HEK293 (cell line): ENCODE data around the gene MAN2B2.

Source experiments
- IKZF3 ChIP-seq: fragments of 450-650 bp; IDR thresholded peaks from 2 replicates; pipeline ENCODE4 v1.5.0; 2018; ENCODE audit warnings: missing biosample characterization, mild to moderate bottlenecking, missing genetic modification characterization, moderate library complexity
- MYNN ChIP-seq: fragments of 450-650 bp; formaldehyde crosslinking; IDR thresholded peaks from 2 replicates; pipeline ENCODE4 v1.5.1; 2016; ENCODE audit warnings: missing biosample characterization, missing genetic modification characterization, borderline replicate concordance
- ZNF529 ChIP-seq: fragments of 450-650 bp; formaldehyde crosslinking; IDR thresholded peaks from 2 replicates; pipeline ENCODE4 v1.5.1; 2017; ENCODE audit warnings: missing genetic modification characterization, missing biosample characterization; ENCODE audit not compliant: insufficient replicate concordance
- ZNF777 ChIP-seq: fragments of 450-650 bp; formaldehyde crosslinking; IDR thresholded peaks from 2 replicates; pipeline ENCODE4 v1.5.1; 2017; ENCODE audit warnings: missing biosample characterization, missing genetic modification characterization, borderline replicate concordance
- TF ChIP-seq, protein P1 (sequence below): fragments of 450-650 bp; IDR thresholded peaks from 2 replicates; pipeline ENCODE4 v1.5.1; 2018; ENCODE audit warnings: missing biosample characterization, mild to moderate bottlenecking, missing genetic modification characterization

DNA sequence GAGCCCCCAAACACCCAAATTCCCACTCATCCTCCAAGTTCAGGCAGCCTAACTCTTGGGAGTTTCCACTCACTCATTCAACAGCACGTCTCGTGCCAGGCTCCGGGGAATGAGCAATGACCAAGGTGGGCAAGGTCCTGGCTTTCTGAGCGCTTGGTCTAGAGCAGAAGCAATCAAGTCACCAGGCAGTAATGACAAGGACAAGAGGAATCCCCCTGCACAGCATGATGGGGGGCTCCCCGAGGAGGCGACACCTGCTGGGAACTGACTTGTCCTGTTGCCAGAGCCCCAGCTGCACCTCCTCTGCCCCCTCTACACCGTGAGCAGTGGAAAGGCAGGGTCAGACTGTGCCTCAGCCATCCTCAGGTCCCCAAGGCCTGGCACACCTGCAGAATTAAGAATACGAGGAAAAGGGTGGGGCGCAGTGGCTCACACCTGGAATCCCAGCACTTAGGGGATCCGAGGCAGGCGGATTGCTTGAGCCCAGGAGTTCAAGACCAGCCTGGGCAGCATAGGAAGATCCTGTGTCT, 39.8 kb downstream of the MAN2B2 start:
- TF ChIP-seq MYNN = no peak
- no peak for TF ChIP-seq IKZF3 (tag by site-specific recombination)
- no peak for TF ChIP-seq ZNF529 (tag by site-specific recombination)
- TF ChIP-seq, protein P1, sequence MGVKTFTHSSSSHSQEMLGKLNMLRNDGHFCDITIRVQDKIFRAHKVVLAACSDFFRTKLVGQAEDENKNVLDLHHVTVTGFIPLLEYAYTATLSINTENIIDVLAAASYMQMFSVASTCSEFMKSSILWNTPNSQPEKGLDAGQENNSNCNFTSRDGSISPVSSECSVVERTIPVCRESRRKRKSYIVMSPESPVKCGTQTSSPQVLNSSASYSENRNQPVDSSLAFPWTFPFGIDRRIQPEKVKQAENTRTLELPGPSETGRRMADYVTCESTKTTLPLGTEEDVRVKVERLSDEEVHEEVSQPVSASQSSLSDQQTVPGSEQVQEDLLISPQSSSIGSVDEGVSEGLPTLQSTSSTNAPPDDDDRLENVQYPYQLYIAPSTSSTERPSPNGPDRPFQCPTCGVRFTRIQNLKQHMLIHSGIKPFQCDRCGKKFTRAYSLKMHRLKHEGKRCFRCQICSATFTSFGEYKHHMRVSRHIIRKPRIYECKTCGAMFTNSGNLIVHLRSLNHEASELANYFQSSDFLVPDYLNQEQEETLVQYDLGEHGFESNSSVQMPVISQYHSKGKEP (tag by site-specific recombination) = no peak
- TF ChIP-seq ZNF777 (tag by site-specific recombination) = no peak
